NCI-H128 (cell line): ENCODE measurements around the gene GRIN3B.
"Not testable (repeated sequence)": the region's sequence is repeated elsewhere in the genome, so short reads cannot be mapped to it uniquely, and the experiment has no call there.

ENCODE experiments used
- DNase-seq: peaks from one replicate; lab custom pipeline; 2025; ENCODE audit not compliant: unreplicated experiment; lab: John Stamatoyannopoulos, UW

GRIN3B gene, protein sequence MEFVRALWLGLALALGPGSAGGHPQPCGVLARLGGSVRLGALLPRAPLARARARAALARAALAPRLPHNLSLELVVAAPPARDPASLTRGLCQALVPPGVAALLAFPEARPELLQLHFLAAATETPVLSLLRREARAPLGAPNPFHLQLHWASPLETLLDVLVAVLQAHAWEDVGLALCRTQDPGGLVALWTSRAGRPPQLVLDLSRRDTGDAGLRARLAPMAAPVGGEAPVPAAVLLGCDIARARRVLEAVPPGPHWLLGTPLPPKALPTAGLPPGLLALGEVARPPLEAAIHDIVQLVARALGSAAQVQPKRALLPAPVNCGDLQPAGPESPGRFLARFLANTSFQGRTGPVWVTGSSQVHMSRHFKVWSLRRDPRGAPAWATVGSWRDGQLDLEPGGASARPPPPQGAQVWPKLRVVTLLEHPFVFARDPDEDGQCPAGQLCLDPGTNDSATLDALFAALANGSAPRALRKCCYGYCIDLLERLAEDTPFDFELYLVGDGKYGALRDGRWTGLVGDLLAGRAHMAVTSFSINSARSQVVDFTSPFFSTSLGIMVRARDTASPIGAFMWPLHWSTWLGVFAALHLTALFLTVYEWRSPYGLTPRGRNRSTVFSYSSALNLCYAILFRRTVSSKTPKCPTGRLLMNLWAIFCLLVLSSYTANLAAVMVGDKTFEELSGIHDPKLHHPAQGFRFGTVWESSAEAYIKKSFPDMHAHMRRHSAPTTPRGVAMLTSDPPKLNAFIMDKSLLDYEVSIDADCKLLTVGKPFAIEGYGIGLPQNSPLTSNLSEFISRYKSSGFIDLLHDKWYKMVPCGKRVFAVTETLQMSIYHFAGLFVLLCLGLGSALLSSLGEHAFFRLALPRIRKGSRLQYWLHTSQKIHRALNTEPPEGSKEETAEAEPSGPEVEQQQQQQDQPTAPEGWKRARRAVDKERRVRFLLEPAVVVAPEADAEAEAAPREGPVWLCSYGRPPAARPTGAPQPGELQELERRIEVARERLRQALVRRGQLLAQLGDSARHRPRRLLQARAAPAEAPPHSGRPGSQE

GRCh38 chr19:1000095-1000494 is at the start of gene GRIN3B:
Gene GRIN3B, plus strand, starts transcription at chr19:1000419. Its CDS starts 19 bp downstream, at chr19:1000438.
- no peak for DNase-seq

DNA sequence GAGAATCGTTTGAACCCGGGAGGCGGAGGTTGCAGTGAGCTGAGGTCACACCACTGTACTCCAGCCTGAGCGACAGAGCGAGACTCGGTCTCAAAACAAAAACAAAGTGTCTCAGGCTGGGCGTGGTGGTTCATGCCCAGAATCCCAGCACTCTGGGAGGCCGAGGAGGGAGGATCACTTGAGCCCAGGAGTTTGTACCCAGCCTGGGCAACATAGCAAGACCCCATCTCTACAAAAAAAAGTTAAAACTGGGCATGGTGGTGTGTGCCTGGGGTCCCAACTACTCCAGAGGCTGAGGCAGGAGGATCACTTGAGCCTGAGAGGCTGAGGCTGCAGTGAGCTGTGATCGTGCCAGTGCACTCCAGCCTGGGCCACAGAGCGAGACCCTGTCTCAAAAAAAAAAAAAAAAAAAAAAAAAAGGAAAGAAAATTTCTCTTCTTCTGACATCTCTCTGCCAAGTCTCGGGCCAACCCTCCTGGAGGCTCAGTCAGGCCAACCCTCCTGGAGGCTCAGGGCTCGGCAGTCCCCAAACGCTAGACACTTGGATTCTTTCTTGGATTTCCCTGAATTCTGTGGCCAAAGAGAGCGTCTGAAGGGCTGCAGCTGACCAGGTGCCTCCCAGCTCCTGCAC is 48.1 kb upstream of the GRIN3B start:
- DNase-seq, result no peak

GRCh38 chr19:952680-953444 is 47.4 kb upstream of the GRIN3B start:
- no peak for DNase-seq

DNA sequence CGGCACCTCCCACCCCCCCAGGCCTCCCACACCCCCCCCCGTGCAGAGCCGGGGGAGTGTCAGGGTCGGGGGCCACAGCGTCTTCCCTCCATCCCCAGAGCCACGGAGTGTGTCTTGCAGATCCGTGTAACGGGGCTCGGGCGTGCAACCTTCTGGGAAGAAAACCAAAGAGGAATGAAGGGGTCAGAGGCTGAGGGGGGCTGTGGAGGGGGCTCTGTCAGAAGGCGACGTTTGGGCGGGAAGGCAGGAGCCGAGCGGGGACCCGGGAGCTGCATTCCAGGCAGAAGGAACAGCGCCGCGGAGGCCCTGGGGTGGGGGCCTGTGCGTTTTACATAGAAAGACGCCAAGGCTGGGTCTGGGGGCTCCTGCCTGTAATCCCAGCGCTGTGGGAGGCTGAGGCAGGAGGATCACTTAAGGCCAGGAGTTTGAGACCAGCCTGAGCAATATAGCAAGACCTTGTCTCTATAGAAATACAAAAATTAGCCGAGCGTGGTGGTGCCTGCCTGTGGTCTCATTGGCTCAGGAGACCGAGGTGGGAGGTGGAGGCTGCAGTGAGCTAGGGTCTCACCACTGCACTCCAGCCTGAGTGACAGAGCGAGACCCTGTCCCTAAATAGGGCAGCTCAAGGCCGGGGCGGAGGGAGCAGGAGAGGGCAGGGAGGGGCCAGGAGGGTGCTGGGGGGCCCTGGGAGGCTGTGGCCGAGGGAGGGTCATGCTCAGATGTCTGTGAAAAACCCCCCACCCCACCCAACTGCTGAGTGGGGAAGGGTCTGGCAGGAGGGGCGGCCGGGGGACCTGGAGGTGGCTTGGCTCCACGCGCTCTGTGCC is 46.6 kb upstream of the GRIN3B start:
- no peak for DNase-seq

GRCh38 chr19:954272-954671 is 45.9 kb upstream of the GRIN3B start:
- no peak for DNase-seq

DNA sequence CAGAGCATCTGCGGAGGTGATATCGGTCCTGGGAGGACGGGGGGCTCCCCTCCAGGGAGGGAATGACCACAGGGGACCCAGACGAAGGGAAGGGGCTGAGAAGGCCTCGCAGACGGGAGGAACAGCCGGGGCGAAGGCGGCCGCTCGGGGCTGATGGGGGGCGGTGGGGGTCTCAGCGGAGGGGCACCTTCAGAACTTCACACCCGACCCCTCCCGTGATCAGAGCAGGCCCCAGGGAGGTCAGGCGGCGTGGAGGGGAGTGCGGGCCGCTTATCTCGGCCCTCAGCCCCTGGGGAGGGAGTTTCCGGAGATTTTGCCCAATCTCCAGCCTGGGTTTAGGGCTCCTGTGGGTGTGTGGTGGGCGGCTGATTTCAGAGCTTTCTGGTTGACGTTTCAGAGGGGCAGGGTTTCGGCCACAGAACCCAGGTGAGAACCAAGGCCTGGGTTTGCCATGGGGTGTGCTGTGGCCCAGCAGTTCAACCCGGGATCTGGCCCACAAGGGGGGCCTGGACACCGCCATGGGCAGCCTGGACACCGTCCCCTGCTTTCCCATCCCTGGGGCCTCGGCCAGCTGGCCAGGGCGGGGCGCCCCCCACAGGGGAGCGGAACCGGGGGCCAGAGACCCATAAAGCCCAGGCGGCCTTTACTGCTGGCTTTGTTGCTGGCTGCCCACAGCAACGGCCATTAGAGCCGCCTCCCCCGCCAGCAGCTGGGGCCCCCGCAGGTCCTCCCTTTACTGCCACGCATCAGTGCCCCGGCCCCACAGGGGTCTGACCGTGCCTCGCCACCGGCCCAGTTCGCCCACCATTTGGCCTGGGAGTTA is 45.3 kb upstream of the GRIN3B start:
- no peak for DNase-seq

DNA sequence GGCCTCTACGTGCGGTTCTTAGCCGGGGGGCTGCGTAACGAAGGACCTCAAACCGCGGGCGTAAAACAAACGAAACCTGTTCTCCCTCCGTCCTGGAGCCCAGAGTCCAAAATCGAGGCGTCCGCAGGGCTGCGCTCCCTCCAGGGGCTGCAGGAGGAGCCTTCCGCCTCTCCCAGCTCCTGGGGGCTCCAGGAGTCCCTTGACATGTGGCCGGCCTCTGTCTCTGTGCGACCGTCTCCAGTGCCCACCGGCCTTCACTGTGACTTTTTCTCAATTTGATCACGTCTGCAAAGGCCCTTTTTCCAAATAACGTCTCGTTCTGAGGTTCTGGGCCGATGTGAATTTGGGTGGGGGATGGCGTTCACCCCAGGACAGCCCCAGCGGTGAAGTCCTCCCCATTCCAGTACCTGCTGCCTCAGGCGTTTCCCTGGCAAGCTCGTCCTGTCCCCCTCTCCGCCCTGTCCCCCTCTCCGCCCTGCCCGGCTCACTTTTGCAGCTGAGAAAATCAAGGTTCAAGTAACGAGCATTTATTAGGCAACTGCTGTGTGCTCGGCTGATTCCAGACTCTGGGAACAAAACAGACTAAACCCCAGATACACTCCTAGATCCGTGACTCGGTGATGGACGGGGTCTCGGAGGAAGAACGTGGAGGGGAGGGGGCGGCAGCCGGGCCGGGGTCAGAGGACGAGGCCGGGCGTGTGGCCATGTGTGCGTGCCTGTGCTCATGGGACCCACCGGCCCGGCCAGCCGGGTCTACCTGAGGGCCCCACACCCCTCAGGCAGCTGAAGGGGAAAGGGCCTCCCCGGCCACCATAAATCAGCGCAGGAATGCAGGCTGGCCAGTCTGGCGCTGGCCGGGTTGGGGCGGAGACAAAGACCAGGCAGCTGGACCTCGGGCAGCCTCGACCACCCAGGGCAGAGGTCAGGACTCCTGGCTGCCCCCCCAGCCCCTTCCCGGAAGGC is 44.1 kb upstream of the GRIN3B start:
- no peak for DNase-seq

DNA sequence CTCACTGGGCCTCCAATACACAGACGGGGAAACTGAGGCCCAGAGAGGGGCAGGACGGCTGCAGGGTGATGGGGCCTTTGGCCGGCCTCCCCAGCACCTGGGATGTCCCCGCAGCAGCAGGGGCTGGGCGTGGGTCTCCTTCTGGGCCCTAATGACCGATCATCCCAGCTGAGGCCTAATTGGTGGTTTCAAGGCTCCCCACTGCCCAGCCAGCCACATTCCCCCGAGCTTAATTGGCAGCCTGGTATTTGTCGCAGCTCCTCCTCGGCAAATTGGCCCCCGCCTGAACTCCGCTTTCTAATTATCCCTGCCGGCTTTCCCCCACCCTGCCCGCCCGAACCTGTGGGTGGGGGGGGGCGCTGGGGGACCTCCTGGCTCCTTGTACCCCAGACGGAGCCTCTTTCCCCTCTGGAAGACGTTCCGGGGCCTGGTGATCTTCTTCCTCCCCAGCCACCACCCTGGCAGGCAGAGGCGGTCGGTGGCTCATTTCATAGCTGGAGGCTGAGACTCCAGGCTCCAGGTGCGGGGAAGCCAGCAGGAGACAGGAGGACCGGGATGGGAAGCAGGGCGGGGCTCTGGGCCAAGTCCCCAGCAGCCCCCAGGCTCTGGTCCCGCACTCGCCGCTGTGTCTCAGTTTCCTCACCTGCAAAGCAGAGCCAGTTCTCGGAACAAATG is 43.3 kb upstream of the GRIN3B start:
- no peak for DNase-seq

- DNase-seq, result not testable (repeated sequence)
Measured at GRCh38 chr19:957578-957977, 42.6 kb upstream of the GRIN3B start.

- no peak for DNase-seq
Measured at GRCh38 chr19:958967-959855, 41.0 kb upstream of the GRIN3B start.

GRCh38 chr19:960020-960419 is 40.2 kb upstream of the GRIN3B start:
- no peak for DNase-seq

DNA sequence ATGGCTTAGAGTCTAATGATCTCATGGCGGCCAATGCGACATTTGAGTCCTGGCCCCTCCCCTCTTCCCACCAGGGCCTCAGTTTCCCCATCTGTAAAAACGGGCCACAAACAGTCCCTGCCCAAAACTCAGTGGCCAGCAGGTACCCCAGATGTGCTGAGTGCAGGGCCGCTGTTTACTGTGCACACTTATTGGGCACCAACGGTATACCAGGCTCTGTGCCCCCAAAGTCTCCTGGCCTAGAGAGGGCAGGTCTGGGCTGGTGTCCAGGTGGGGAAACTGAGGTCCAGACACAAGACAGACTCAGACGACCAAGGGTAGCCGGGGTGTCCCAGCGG is 39.6 kb upstream of the GRIN3B start:
- no peak for DNase-seq

DNA sequence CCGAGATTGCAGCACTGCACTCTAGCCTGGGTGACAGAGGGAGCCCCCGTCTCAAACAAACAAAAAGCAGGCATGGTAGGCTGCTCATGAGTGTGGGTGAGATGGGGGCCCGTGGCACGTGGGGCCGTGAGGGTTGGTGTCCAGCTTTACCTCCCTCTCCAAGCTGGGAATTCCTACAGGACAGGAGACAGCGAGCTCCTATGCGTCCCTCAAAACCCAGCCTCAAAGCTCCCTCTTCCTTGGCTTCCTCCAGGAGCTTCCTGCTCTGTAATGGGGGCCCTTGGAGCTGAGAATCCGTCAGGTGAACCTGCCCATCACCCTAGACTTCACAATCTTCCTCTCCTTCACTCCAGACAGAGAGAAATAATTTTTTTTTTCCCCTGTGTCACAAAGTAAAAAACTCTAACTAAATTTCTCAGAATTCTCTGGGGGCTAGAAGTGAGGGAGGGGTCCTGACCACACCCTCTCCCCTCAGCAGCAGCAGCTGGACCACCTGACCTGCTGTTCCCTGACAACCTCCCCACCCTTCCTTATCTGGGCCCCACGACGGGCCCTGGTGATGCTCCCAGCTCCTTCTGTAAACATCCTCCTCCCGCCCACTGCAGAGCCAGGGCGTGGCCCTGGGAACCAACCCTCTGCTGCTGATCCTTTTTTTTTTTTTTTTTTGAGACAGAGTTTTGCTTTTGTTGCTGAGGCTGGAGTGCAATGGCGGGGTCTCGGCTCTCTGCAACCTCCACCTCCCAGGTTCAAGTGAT is 38.2 kb upstream of the GRIN3B start:
- DNase-seq, result no peak

GRCh38 chr19:962683-963400 is 37.4 kb upstream of the GRIN3B start:
- DNase-seq, result no peak

GRCh38 chr19:963486-963951 is 36.7 kb upstream of the GRIN3B start:
- no peak for DNase-seq
